Adipose tissue (tissue), 3 donors: ENCODE data around the gene ARHGAP33. TPM values are rescaled to one million over a fixed set of nuclear protein-coding genes. Genes with fewer than 3 reads are reported as not detected.
"Not testable (repeated sequence)": the region's sequence is repeated elsewhere in the genome, so short reads cannot be mapped to it uniquely, and the experiment has no call there.

Experiments
- H3K27ac ChIP-seq: one replicate; pipeline ENCODE4 v1.5.1; 2013; ENCODE audit warnings: low read depth, low read length
- WGBS, 3 donors: extraction: QIAGEN DNeasy Blood & Tissue Kit; methylation state at CpG; one replicate each; pipeline ENCODE4 v1.1.7; 2013; 5-methylcytosine and 5-hydroxymethylcytosine counted together
- polyA plus RNA-seq, 3 donors: library from polyadenylated mRNA; stranded (reverse); fragments of 200-250 nt; gene quantifications; one replicate each; pipeline ENCODE4 v1.2.3, GENCODE V29; 2013
- donor health status: healthy with polysubstance abuse.
- donor health status: Bipolar disorder and iron deficiency.
- donor health status: healthy.

Gene ARHGAP33
- polyA plus RNA-seq, 3 donors: 6.0 to 9.4 (median 6.3) TPM

GRCh38 chr19:35805526-35806102 lies 30.2 kb downstream of the ARHGAP33 start:
- no peak overlapping the region for H3K27ac ChIP-seq
- 60 to 69% (median 67%) methylated on average over 5 of the region's 5 CpGs for WGBS, 3 donors

GRCh38 chr19:35806597-35806996 lies 31.2 kb downstream of the ARHGAP33 start:
- H3K27ac ChIP-seq: no peak overlapping the region
- WGBS, 3 donors: 80 to 92% (median 89%) methylated on average over 18 of the region's 18 CpGs

GRCh38 chr19:35807633-35808032 lies 32.3 kb downstream of the ARHGAP33 start:
- 88 to 95% (median 93%) methylated on average over 5 of the region's 5 CpGs for WGBS, 3 donors
- H3K27ac ChIP-seq: no peak overlapping the region

- 67 to 85% (median 73%) methylated on average over 18 of the region's 18 CpGs for WGBS, 3 donors
Measured at GRCh38 chr19:35811317-35812219, 36.2 kb downstream of the ARHGAP33 start.

GRCh38 chr19:35812220-35813042 lies 37.1 kb downstream of the ARHGAP33 start, which contains the start of gene PRODH2:
Gene PRODH2 (minus strand): TSS chr19:35812845. CDS start chr19:35812805, 40 bp downstream.
- 66 to 77% (median 70%) methylated on average over 26 of the region's 26 CpGs for WGBS, 3 donors
- H3K27ac ChIP-seq: no peak within 1 kb of the TSS

More at GRCh38 chr19:35811317-35812219, 36.2 kb downstream of the ARHGAP33 start:
- no peak overlapping the region for H3K27ac ChIP-seq

GRCh38 chr19:35813043-35813890 lies 37.9 kb downstream of the ARHGAP33 start:
- H3K27ac ChIP-seq: no peak overlapping the region
- 70 to 86% (median 81%) methylated on average over 11 of the region's 11 CpGs for WGBS, 3 donors

- WGBS, 3 donors: 30 to 59% (median 32%) methylated on average over 6 of the region's 6 CpGs
- H3K27ac ChIP-seq: no peak overlapping the region
Measured at GRCh38 chr19:35816262-35816661, 40.9 kb downstream of the ARHGAP33 start.

- H3K27ac ChIP-seq: no peak overlapping the region
- WGBS, 3 donors: 80 to 88% (median 85%) methylated on average over 6 to 9 of the region's 9 CpGs
Measured at GRCh38 chr19:35816846-35817245, 41.5 kb downstream of the ARHGAP33 start.

- 72 to 74% (median 74%) methylated on average over 3 of the region's 3 CpGs for WGBS, 3 donors
- no peak overlapping the region for H3K27ac ChIP-seq
Measured at GRCh38 chr19:35818445-35818844, 43.1 kb downstream of the ARHGAP33 start.

GRCh38 chr19:35822579-35822978 lies 47.2 kb downstream of the ARHGAP33 start:
- 54 to 82% (median 64%) methylated on average over 3 of the region's 3 CpGs for WGBS, 3 donors
- no peak overlapping the region for H3K27ac ChIP-seq

GRCh38 chr19:35824150-35824549 lies 48.8 kb downstream of the ARHGAP33 start:
- 80 to 94% (median 87%) methylated on average over 5 of the region's 5 CpGs for WGBS, 3 donors
- no peak overlapping the region for H3K27ac ChIP-seq

- WGBS, 3 donors: 7 to 55% (median 16%) methylated on average over 12 of the region's 12 CpGs
- H3K27ac ChIP-seq: no peak overlapping the region
Measured at GRCh38 chr19:35828692-35829301, 53.4 kb downstream of the ARHGAP33 start.

- no peak overlapping the region for H3K27ac ChIP-seq
- 74 to 84% (median 75%) methylated on average over 18 of the region's 18 CpGs for WGBS, 3 donors
Measured at GRCh38 chr19:35830986-35831385, 55.6 kb downstream of the ARHGAP33 start.

GRCh38 chr19:35832054-35832453 lies 56.7 kb downstream of the ARHGAP33 start:
- H3K27ac ChIP-seq: no peak overlapping the region
- WGBS, 3 donors: 27 to 79% (median 74%) methylated on average over 4 of the region's 4 CpGs

- H3K27ac ChIP-seq: no peak overlapping the region
- 53 to 71% (median 65%) methylated on average over 7 of the region's 7 CpGs for WGBS, 3 donors
Measured at GRCh38 chr19:35833972-35834371, 58.6 kb downstream of the ARHGAP33 start.

- not testable (repeated sequence) for H3K27ac ChIP-seq
- 55 to 68% (median 63%) methylated on average over 11 of the region's 11 CpGs for WGBS, 3 donors
Measured at GRCh38 chr19:35836096-35836495, 60.7 kb downstream of the ARHGAP33 start.
